HK-2 (cell line): ENCODE results near the gene LRRTM3.

ENCODE experiments used
- DNase-seq: peaks from one replicate; pipeline ENCODE4 v3.0.0-alpha.2; 2018; ENCODE audit not compliant: unreplicated experiment

Gene LRRTM3

GRCh38 chr10:67022099-67022498, 96.3 kb downstream of the LRRTM3 start:
- no peak for DNase-seq

- no peak for DNase-seq
These were observed 108.0 kb downstream of the LRRTM3 start for GRCh38 chr10:67033878-67034277.

GRCh38 chr10:67036808-67037207, 111.0 kb downstream of the LRRTM3 start:
- DNase-seq: no peak

- no peak for DNase-seq
These were observed 117.2 kb downstream of the LRRTM3 start for GRCh38 chr10:67043041-67043440.

- DNase-seq: no peak
These were observed 119.6 kb downstream of the LRRTM3 start for GRCh38 chr10:67045404-67045803.

- no peak for DNase-seq
These were observed 120.7 kb downstream of the LRRTM3 start for GRCh38 chr10:67046507-67046906.

- DNase-seq: no peak
These were observed 124.2 kb downstream of the LRRTM3 start for GRCh38 chr10:67049988-67050387.

GRCh38 chr10:67050415-67050814, 124.6 kb downstream of the LRRTM3 start:
- DNase-seq: no peak

GRCh38 chr10:67072654-67073053, 146.8 kb downstream of the LRRTM3 start:
- no peak for DNase-seq

- no peak for DNase-seq
These were observed 149.7 kb downstream of the LRRTM3 start for GRCh38 chr10:67075491-67075971.

- no peak for DNase-seq
These were observed 150.3 kb downstream of the LRRTM3 start for GRCh38 chr10:67076144-67076543.

GRCh38 chr10:67077376-67077775, 151.5 kb downstream of the LRRTM3 start:
- DNase-seq: no peak

- DNase-seq: no peak
These were observed 153.3 kb downstream of the LRRTM3 start for GRCh38 chr10:67079126-67079525.

GRCh38 chr10:67086327-67087134, 160.7 kb downstream of the LRRTM3 start:
- no peak for DNase-seq

- DNase-seq: no peak
These were observed 161.2 kb downstream of the LRRTM3 start for GRCh38 chr10:67087135-67087425.

- DNase-seq: no peak
These were observed 162.2 kb downstream of the LRRTM3 start for GRCh38 chr10:67088036-67088435.

GRCh38 chr10:67095531-67095930, 169.7 kb downstream of the LRRTM3 start:
- no peak for DNase-seq

- DNase-seq: no peak
These were observed 172.6 kb downstream of the LRRTM3 start for GRCh38 chr10:67098461-67098860.

GRCh38 chr10:67100951-67101350, 175.1 kb downstream of the LRRTM3 start:
- DNase-seq: no peak

- no peak for DNase-seq
These were observed 181.8 kb downstream of the LRRTM3 start for GRCh38 chr10:67107670-67108069.

- DNase-seq: no peak
These were observed 184.4 kb downstream of the LRRTM3 start for GRCh38 chr10:67110286-67110685.

- no peak for DNase-seq
These were observed 186.9 kb downstream of the LRRTM3 start for GRCh38 chr10:67112765-67113164.

GRCh38 chr10:67114945-67115344, 189.1 kb downstream of the LRRTM3 start:
- no peak for DNase-seq

- no peak for DNase-seq
These were observed 190.1 kb downstream of the LRRTM3 start for GRCh38 chr10:67115972-67116371.
